Activated naive CD4-positive, alpha-beta T cell treated with anti-CD3 and anti-CD28 coated beads for 36 hours (primary cell): Measurements from ENCODE around the gene ZNF763. TPM values are rescaled to one million over a fixed set of nuclear protein-coding genes. Genes with fewer than 3 reads are reported as not detected.
"Not testable (repeated sequence)": the region's sequence is repeated elsewhere in the genome, so short reads cannot be mapped to it uniquely, and the experiment has no call there.

Experiments used
- CTCF ChIA-PET: fragments of 350-600 bp; sonication (Branson Sonifier 250); formaldehyde crosslinking; loops from one replicate; lab custom pipeline; 2021; ENCODE audit warnings: antibody characterized with exemption; lab: Charles Lee
- DNase-seq: peaks from one replicate; pipeline ENCODE4 v3.0.0-alpha.2; 2020
- H3K27ac Mint-ChIP-seq: one replicate; pipeline ENCODE4 v1.8.0; 2021; ENCODE audit warnings: mild to moderate bottlenecking, mixed read lengths
- H3K27me3 Mint-ChIP-seq: one replicate; pipeline ENCODE4 v1.8.0; 2021; ENCODE audit warnings: low read depth, mixed read lengths
- H3K36me3 Mint-ChIP-seq: one replicate; pipeline ENCODE4 v1.8.0; 2021; ENCODE audit warnings: low read depth, mixed read lengths
- H3K4me1 Mint-ChIP-seq: one replicate; pipeline ENCODE4 v1.8.0; 2021; ENCODE audit warnings: low read depth, mixed read lengths
- H3K4me3 Mint-ChIP-seq: one replicate; pipeline ENCODE4 v1.8.0; 2021; ENCODE audit warnings: mild to moderate bottlenecking, moderate library complexity, mixed read lengths
- H3K9me3 Mint-ChIP-seq: one replicate; pipeline ENCODE4 v1.8.0; 2021; ENCODE audit warnings: mixed read lengths
- intact Hi-C: fragments of 100-400 bp; cut with micrococcal nuclease; formaldehyde crosslinking; loops from one replicate; pipeline ENCODE4 v1.15.1; 2023
- total RNA-seq, 2 experiments: library from RNA; stranded (reverse); gene quantifications; one replicate each; pipeline ENCODE4 v1.2.3, GENCODE V29; 2021

ZNF763 gene
- total RNA-seq, 2 experiments from 2014 or later = 0.50 to 0.54 TPM

DNA sequence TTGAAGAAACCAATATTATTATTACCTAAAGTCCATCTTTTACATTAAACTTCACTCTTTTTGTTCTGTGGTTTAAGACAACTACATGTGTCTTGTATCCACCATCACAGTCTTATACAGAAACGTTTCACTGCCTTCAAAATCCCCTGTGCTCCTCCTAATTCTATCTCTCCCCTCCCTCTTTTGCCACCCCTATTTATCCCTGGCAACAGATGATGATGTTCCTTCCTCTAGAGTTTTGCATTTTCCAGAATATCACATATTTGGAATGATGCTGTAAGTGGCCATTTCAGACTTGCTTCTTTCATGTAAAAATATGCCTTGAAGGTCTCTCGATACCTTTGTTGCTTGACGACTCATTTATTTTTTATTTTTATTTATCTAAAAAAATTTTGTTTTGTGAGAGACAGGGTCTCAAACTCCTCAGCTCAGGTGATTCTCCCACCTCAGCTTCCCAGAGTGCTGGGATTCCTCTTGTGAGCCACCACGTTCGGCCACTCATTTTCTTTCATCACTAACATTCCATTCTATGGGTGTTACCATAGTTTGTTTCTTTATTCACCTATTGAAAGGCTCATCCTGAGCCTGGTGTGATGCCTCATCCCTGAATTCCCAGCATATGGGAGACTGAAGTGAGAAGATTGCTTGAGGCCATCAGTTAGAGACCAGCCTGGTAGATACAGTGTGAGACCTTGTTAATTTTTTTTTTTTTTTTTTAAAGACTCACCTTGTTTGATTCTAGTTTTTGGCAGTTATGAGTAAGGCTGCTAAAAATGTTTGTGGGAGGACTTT is 8.4 kb downstream of the ZNF763 start:
- CTCF ChIA-PET = interaction anchor here (0.5 kb wide), 1 partner anchor 78 kb away, joined by 3 read pairs; no protein-coding TSS in a partner anchor
- peaks cover 38% of the 10 kb centered on the region for H3K36me3 Mint-ChIP-seq
- H3K4me1 Mint-ChIP-seq = no peaks in the 10 kb centered on the region

GRCh38 chr19:11978492-11979100 is 13.8 kb downstream of the ZNF763 start:
- H3K9me3 Mint-ChIP-seq = peaks cover 65% of the 10 kb centered on the region
- H3K27me3 Mint-ChIP-seq = no peaks in the 10 kb centered on the region
- intact Hi-C loops = no loop called here
- CTCF ChIA-PET = interaction anchor here (0.5 kb wide), 1 partner anchor 178 kb away, joined by 3 read pairs; no protein-coding TSS in a partner anchor
- no peak overlapping the region for H3K4me3 Mint-ChIP-seq
- DNase-seq = no peak
- H3K27ac Mint-ChIP-seq = no peak overlapping the region
- H3K36me3 Mint-ChIP-seq = peaks cover 53% of the 10 kb centered on the region
- H3K4me1 Mint-ChIP-seq = no peaks in the 10 kb centered on the region

More for the DNA sequence above, 8.4 kb downstream of the ZNF763 start:
- Mint-ChIP-seq H3K9me3 (peaks cover 30% of the 10 kb centered on the region), H3K27ac (no peak overlapping the region), H3K4me3 (no peak overlapping the region), H3K27me3 (no peaks in the 10 kb centered on the region)
- DNase-seq = no peak
- intact Hi-C loops = no loop called here

GRCh38 chr19:11979527-11979926 is 14.7 kb downstream of the ZNF763 start:
- no peak overlapping the region for H3K4me3 Mint-ChIP-seq
- H3K27ac Mint-ChIP-seq = no peak overlapping the region
- no peak for DNase-seq
- H3K9me3 Mint-ChIP-seq = peaks cover 60% of the 10 kb centered on the region
- CTCF ChIA-PET = no interaction called here
- intact Hi-C loops = no loop called here
- H3K36me3 Mint-ChIP-seq = peaks cover 50% of the 10 kb centered on the region
- no peaks in the 10 kb centered on the region for H3K27me3 Mint-ChIP-seq
- H3K4me1 Mint-ChIP-seq = no peaks in the 10 kb centered on the region

DNA sequence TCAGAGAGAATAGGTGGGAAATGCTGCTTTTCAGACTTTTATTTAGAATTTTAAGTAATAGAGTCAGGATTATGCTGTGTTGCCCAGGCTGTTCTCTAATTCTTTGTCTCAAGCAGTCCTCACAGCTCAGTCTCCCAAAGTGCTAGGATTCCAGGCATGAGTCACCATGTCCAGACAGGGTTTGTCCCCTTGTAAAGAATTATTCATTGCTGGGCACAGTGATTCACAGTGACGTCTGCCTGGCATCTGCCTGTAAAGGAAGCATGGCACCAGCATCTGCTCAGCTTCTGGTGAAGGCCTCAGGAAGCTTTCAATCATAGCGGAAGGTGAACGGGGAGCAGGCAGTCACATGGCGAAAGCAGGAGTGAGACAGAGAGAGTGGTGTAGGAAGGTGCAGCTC is 17.7 kb downstream of the ZNF763 start:
- peaks cover 2% of the 10 kb centered on the region for H3K4me1 Mint-ChIP-seq
- peaks cover 30% of the 10 kb centered on the region for H3K36me3 Mint-ChIP-seq
- H3K27ac Mint-ChIP-seq = no peak overlapping the region
- CTCF ChIA-PET = interaction anchor here (1.0 to 1.5 kb wide), 2 partner anchors 17 to 18 kb away, joined by 3 to 4 read pairs; partner anchors contain the start of gene ZNF763
- intact Hi-C loops = no loop called here
- no peaks in the 10 kb centered on the region for H3K27me3 Mint-ChIP-seq
- DNase-seq = no peak
- peaks cover 48% of the 10 kb centered on the region for H3K9me3 Mint-ChIP-seq
- no peak overlapping the region for H3K4me3 Mint-ChIP-seq

- H3K27me3 Mint-ChIP-seq = no peaks in the 10 kb centered on the region
- CTCF ChIA-PET = interaction anchor here (0.6 to 1.9 kb wide), 3 partner anchors 75 to 602 kb away, joined by 3 to 7 read pairs (median 5); no protein-coding TSS in a partner anchor
- H3K4me1 Mint-ChIP-seq = peaks cover 7% of the 10 kb centered on the region
- peaks cover 5% of the 10 kb centered on the region for H3K36me3 Mint-ChIP-seq
- peaks cover 24% of the 10 kb centered on the region for H3K9me3 Mint-ChIP-seq
- DNase-seq = peak; percentile 34
- intact Hi-C loops = loop anchor here (5.0 kb wide), 1 partner anchor 627 kb away; the partner anchor contains the start of genes ZNF490 and ZNF791
- H3K4me3 Mint-ChIP-seq = no peak overlapping the region
- no peak overlapping the region for H3K27ac Mint-ChIP-seq
Measured at GRCh38 chr19:11984986-11985385, 20.1 kb downstream of the ZNF763 start.

GRCh38 chr19:11986754-11987153 is 21.9 kb downstream of the ZNF763 start:
- peaks cover 1% of the 10 kb centered on the region for H3K36me3 Mint-ChIP-seq
- H3K27me3 Mint-ChIP-seq = no peaks in the 10 kb centered on the region
- peaks cover 11% of the 10 kb centered on the region for H3K9me3 Mint-ChIP-seq
- no peak overlapping the region for H3K27ac Mint-ChIP-seq
- CTCF ChIA-PET = interaction anchor here (0.6 to 8.3 kb wide), 5 partner anchors 23 to 509 kb away, joined by 3 to 70 read pairs (median 4); partner anchors contain the start of genes ZNF700 and ZNF763
- DNase-seq = no peak
- peaks cover 16% of the 10 kb centered on the region for H3K4me1 Mint-ChIP-seq
- peak overlapping the region; percentile 4 for H3K4me3 Mint-ChIP-seq
- intact Hi-C loops = loop anchor here (5.0 kb wide), 1 partner anchor 626 kb away; the partner anchor contains the start of genes ZNF490 and ZNF791

DNA sequence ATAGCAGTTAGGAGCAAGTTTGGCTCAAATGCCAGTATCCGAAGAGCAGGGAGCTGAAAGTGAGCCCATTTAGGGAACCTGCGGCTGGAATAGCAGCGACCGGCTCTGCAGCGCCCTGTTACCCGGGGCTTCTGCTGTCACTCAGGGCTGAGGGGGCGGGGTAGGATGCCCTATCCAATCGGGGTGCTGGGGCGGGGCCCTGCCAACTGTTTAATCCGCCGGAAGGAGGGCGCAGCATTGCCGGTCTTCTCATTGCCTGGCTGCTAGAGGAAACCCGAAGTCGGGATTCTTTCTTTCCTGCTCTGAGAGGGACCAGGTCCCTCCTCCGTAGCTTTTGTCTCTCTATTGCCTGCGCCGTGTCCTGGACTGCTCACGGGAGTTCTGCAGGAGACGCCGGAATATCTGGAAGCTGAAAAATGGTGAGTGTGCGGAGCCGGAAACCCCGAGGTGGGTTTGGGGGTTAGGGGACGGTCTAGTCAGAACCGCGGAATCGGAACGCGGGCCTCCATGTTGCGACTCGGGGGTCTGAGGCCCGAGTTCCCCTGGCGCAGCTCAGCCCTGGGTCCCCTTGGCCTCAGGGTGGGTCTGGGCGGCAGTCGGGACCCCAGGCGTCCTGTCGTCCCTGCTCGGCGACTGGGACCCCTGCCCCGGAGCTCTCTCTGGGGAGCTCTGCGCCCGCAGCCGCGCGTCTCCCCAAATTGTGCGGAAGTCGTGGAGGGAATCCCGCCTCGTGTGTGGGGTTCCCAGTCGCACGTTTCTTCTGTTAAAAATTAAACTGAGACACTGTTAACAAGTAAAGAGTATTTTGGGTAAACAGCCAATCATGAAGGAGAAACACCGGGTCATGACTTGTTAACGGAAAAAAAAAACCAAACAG is 22.8 kb downstream of the ZNF763 start:
- intact Hi-C loops = loop anchor here (1.0 to 5.0 kb wide), 8 partner anchors 13 to 625 kb away; partner anchors contain the start of genes ZNF490, ZNF491, ZNF791 and ZNF878
- H3K4me3 Mint-ChIP-seq = peak overlapping the region; percentile 92
- DNase-seq = peak; percentile 97

DNA sequence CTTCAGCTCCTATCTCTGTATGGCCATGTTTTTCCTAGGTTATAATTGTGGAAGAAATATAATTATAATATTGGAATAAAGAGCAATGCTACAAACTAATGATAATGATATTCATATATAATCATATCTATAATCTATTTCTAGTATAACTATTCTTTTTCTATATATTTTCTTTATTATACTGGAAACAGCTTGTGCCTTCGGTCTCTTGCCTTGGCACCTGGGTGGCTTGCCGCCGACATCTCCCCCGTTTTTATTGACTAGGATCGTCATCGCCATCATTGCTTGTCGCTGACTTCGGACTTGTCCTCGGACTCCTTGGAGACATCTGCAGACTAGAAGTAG is 24.2 kb downstream of the ZNF763 start:
- Mint-ChIP-seq H3K27me3 (no peaks in the 10 kb centered on the region), H3K27ac (peak overlapping the region; percentile 92), H3K9me3 (peaks cover 2% of the 10 kb centered on the region), H3K36me3 (peaks cover 2% of the 10 kb centered on the region), H3K4me3 (peak overlapping the region; percentile 92), H3K4me1 (peaks cover 25% of the 10 kb centered on the region)
- DNase-seq = no peak
- CTCF ChIA-PET = interaction anchor here (0.6 to 8.3 kb wide), 12 partner anchors 11 to 1629 kb away, joined by 3 to 70 read pairs (median 6); partner anchors contain the start of genes ZNF491, ZNF700 and ZNF763
- intact Hi-C loops = loop anchor here (2.0 to 5.0 kb wide), 3 partner anchors 64 to 623 kb away; partner anchors contain the start of genes ZNF490, ZNF791 and ZNF878

More for the DNA sequence above, 22.8 kb downstream of the ZNF763 start:
- Mint-ChIP-seq H3K9me3 (peaks cover 5% of the 10 kb centered on the region), H3K4me1 (peaks cover 22% of the 10 kb centered on the region), H3K27me3 (no peaks in the 10 kb centered on the region), H3K27ac (peak overlapping the region; percentile 92), H3K36me3 (peaks cover 2% of the 10 kb centered on the region)
- CTCF ChIA-PET = interaction anchor here (0.6 to 8.3 kb wide), 13 partner anchors 13 to 509 kb away, joined by 3 to 70 read pairs (median 5); partner anchors contain the start of genes ZNF20, ZNF491, ZNF625 and ZNF700

DNA sequence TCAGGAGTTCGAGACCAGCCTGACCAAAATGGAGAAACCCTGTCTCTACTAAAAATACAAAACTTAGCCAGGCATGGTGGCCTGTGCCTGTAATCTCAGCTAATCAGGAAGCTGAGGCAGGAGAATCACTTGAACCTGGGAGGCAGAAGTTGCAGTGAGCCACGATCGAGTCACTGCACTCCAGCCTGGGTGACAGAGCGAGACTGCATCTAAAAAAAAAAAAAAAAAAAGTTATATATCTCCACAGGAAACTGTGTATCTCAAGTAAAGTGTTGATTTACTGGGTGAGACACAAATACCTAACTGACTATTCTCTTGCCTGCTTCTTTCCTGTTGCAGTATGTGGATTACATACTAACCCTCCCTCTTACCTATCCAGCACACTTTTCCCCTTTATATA is 27.1 kb downstream of the ZNF763 start:
- H3K9me3 Mint-ChIP-seq, H3K27me3 Mint-ChIP-seq, H3K27ac Mint-ChIP-seq, H3K4me3 Mint-ChIP-seq, intact Hi-C loops: not testable (repeated sequence)
- CTCF ChIA-PET = interaction anchor here (2.9 to 8.3 kb wide), 3 partner anchors 28 to 69 kb away, joined by 13 to 70 read pairs (median 45); partner anchors contain the start of genes ZNF700 and ZNF763
- peaks cover 10% of the 10 kb centered on the region for H3K36me3 Mint-ChIP-seq
- H3K4me1 Mint-ChIP-seq = peaks cover 32% of the 10 kb centered on the region
- peak; percentile 20 for DNase-seq

DNA sequence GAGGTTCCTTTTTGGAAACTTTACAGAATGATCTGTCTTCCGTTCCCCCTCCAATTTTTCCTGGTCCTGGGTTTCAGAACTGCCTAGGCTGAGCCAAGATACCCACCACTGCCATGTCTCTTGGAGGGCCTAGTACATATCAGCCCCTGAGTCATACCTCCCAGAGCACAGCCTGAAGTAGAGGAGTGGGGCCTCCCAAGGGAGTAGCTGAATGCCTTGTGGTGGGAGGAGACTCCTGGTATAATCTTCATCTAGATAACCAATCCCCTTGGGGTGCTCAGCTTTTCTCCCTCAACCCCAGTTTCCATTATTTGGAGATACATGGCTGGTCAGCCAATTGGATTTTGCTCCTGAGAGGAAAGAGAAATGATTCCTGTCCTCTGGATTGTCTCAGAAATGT is 30.3 kb downstream of the ZNF763 start:
- Mint-ChIP-seq H3K27me3 (no peaks in the 10 kb centered on the region), H3K36me3 (peaks cover 28% of the 10 kb centered on the region), H3K9me3 (no peaks in the 10 kb centered on the region), H3K4me1 (peaks cover 33% of the 10 kb centered on the region), H3K27ac (no peak overlapping the region), H3K4me3 (no peak overlapping the region)
- intact Hi-C loops = no loop called here
- DNase-seq = no peak
- CTCF ChIA-PET = interaction anchor here (1.0 to 2.0 kb wide), 2 partner anchors 115 to 198 kb away, joined by 4 to 6 read pairs; partner anchors contain the start of gene ZNF491
